ENCODE data around the gene HDDC3. TPM values are rescaled to one million over a fixed set of nuclear protein-coding genes. Genes with fewer than 3 reads are reported as not detected.
A peak's percentile ranks its signal among the peaks of the same experiment; 100 is the strongest.

HDDC3 gene
- total RNA-seq, 2 donors from 2014 or later: 14.9 to 17.9 TPM

- Histone ChIP-seq H3K4me3 (peak overlapping the region; percentile 46 to 64), H3K4me1 (peaks cover 0 to 56% of the 10 kb centered on the region in 2 donors)
Observed at GRCh38 chr15:90885432-90886290, 46.7 kb downstream of the HDDC3 start.

GRCh38 chr15:90884719-90885431 is 47.5 kb downstream of the HDDC3 start:
- Histone ChIP-seq H3K4me1 (peaks cover 0 to 56% of the 10 kb centered on the region in 2 donors), H3K27me3 (no peaks in the 10 kb centered on the region), H3K9me3 (no peaks in the 10 kb centered on the region), H3K36me3 (peaks cover 38% of the 10 kb centered on the region), H3K4me3 (peak overlapping the region; percentile 46 to 64), H3K27ac (peak overlapping the region; percentile 94)
- no peak for TF ChIP-seq CTCF (IDR thresholded peaks at IDR 0.05)
- DNase-seq (ENCODE audit: low spot score): no peak

More at GRCh38 chr15:90885432-90886290, 46.7 kb downstream of the HDDC3 start:
- peaks cover 37% of the 10 kb centered on the region for H3K36me3 ChIP-seq
- peak; percentile 90 for DNase-seq (ENCODE audit: low spot score)
- H3K27ac ChIP-seq: peak overlapping the region; percentile 94
- H3K9me3 ChIP-seq: no peaks in the 10 kb centered on the region
- H3K27me3 ChIP-seq: no peaks in the 10 kb centered on the region
- TF ChIP-seq CTCF (IDR thresholded peaks at IDR 0.05): peak; percentile 95 to 99

- Histone ChIP-seq H3K36me3 (peaks cover 40% of the 10 kb centered on the region), H3K4me1 (peaks cover 0 to 56% of the 10 kb centered on the region in 2 donors), H3K27me3 (no peaks in the 10 kb centered on the region), H3K4me3 (peak within 1 kb of the TSS; percentile 46 to 64), H3K27ac (peak within 1 kb of the TSS; percentile 94), H3K9me3 (no peaks in the 10 kb centered on the region)
- no peak for TF ChIP-seq CTCF (IDR thresholded peaks at IDR 0.05)
- DNase-seq (ENCODE audit: low spot score): no peak
Observed at GRCh38 chr15:90883976-90884718, 48.2 kb downstream of the HDDC3 start, which contains the start of gene FES. Gene FES (plus strand): TSS chr15:90884504. CDS start chr15:90885046, 542 bp downstream.

- peak overlapping the region; percentile 46 to 64 for H3K4me3 ChIP-seq
- H3K9me3 ChIP-seq: no peaks in the 10 kb centered on the region
- H3K27ac ChIP-seq: peak overlapping the region; percentile 94
- H3K36me3 ChIP-seq: peaks cover 46% of the 10 kb centered on the region
- DNase-seq (ENCODE audit: low spot score): no peak
- TF ChIP-seq CTCF (IDR thresholded peaks at IDR 0.05): no peak
- no peaks in the 10 kb centered on the region for H3K27me3 ChIP-seq
- H3K4me1 ChIP-seq: peaks cover 0 to 56% of the 10 kb centered on the region in 2 donors
Observed at GRCh38 chr15:90883526-90883975, 48.8 kb downstream of the HDDC3 start.

- H3K36me3 ChIP-seq: peaks cover 51% of the 10 kb centered on the region
- DNase-seq (ENCODE audit: low spot score): no peak
Observed at GRCh38 chr15:90882781-90883525, 49.4 kb downstream of the HDDC3 start.

More at GRCh38 chr15:90882781-90883525, 49.4 kb downstream of the HDDC3 start:
- Histone ChIP-seq H3K27ac (peak overlapping the region; percentile 94), H3K4me3 (no peak overlapping the region), H3K27me3 (no peaks in the 10 kb centered on the region), H3K4me1 (peaks cover 0 to 51% of the 10 kb centered on the region in 2 donors), H3K9me3 (no peaks in the 10 kb centered on the region)
- TF ChIP-seq CTCF (IDR thresholded peaks at IDR 0.05): no peak

All from right atrium auricular region (tissue), 2 donors.